NB4 (cell line): ENCODE data around the gene TNP1.

ENCODE experiments used
- CTCF ChIP-seq: IDR thresholded peaks from one replicate; pipeline ENCODE4 v1.5.1; 2012; ENCODE audit warnings: low read depth, low read length
- MAX ChIP-seq: IDR thresholded peaks from 2 replicates; pipeline ENCODE4 v1.6.1; 2011; ENCODE audit warnings: low read depth, low read length
- POLR2A ChIP-seq: IDR thresholded peaks from 2 replicates; pipeline ENCODE4 v1.6.1; 2011; ENCODE audit warnings: mild to moderate bottlenecking; ENCODE audit not compliant: insufficient read length; ENCODE audit errors: extremely low read depth

- no peak for TF ChIP-seq CTCF
- TF ChIP-seq POLR2A = no peak
- no peak for TF ChIP-seq MAX
Measured at GRCh38 chr2:216908300-216908699, 48.4 kb upstream of the TNP1 start.
